Caki2 (cell line): Measurements from ENCODE around the gene BMP7. TPM values are rescaled to one million over a fixed set of nuclear protein-coding genes. Genes with fewer than 3 reads are reported as not detected.

ENCODE experiments used
- total RNA-seq: library from RNA; depleted of rRNA; stranded (reverse); fragments of >200 nt; shearing (Covaris generic); gene quantifications from 2 replicates; pipeline ENCODE4 v1.2.3, GENCODE V29; 2014; ENCODE audit warnings: low replicate concordance; rRNA removed

Gene BMP7
- total RNA-seq, 1 experiment from 2014 or later, result 0.24 TPM

Other genes starting within 250 kb of the BMP7 start
- gene SPO11, start 63.2 kb upstream of the BMP7 start, total RNA-seq, result not detected in 2 replicates
- 101 and 105 TPM in 2 replicates for gene RAE1, start 84.6 kb upstream of the BMP7 start, total RNA-seq
- gene RBM38, start 124.8 kb upstream of the BMP7 start, total RNA-seq, result 14.6 and 15.2 TPM in 2 replicates